Loucy (cell line): ENCODE data around the gene IMPG2.

Experiments used
- H2AFZ ChIP-seq: fragments of 200-600 bp; sonication (generic); 2 replicates; pipeline ENCODE4 v1.6.0; 2016; ENCODE audit warnings: antibody characterized with exemption, mild to moderate bottlenecking, low read length, moderate library complexity
- H3F3A ChIP-seq: fragments of 200-600 bp; 2 replicates; pipeline ENCODE4 v1.6.0; 2016; ENCODE audit warnings: antibody characterized with exemption, low read depth, mild to moderate bottlenecking
- H3K27me3 ChIP-seq: fragments of 200-600 bp; sonication (generic); 2 replicates; pipeline ENCODE4 v1.6.1; 2014; ENCODE audit warnings: low read length, mild to moderate bottlenecking; ENCODE audit not compliant: insufficient read depth, poor library complexity, severe bottlenecking
- H3K36me3 ChIP-seq: fragments of 200-600 bp; sonication (generic); 2 replicates; pipeline ENCODE4 v1.6.1; 2016; ENCODE audit warnings: low read length; ENCODE audit not compliant: insufficient read depth
- H3K4me1 ChIP-seq: fragments of 200-600 bp; sonication (generic); 2 replicates; pipeline ENCODE4 v1.5.1; 2014; ENCODE audit warnings: low read length, mild to moderate bottlenecking; ENCODE audit not compliant: insufficient read depth, poor library complexity, severe bottlenecking
- H3K4me2 ChIP-seq: fragments of 200-600 bp; sonication (generic); 2 replicates; pipeline ENCODE4 v1.6.0; 2014; ENCODE audit warnings: antibody characterized with exemption, low read length, low read depth, mild to moderate bottlenecking; ENCODE audit not compliant: poor library complexity, severe bottlenecking
- H3K4me3 ChIP-seq: fragments of 200-600 bp; sonication (generic); 2 replicates; pipeline ENCODE4 v1.5.1; 2014; ENCODE audit warnings: low read length, mild to moderate bottlenecking, mixed read lengths; ENCODE audit not compliant: poor library complexity, severe bottlenecking
- H3K79me2 ChIP-seq: fragments of 200-600 bp; sonication (generic); 2 replicates; pipeline ENCODE4 v1.6.1; 2014; ENCODE audit warnings: low read length; ENCODE audit not compliant: insufficient read depth
- H3K9ac ChIP-seq: fragments of 200-600 bp; sonication (generic); 2 replicates; pipeline ENCODE4 v1.6.0; 2014; ENCODE audit warnings: mild to moderate bottlenecking, low read depth, low read length, moderate library complexity; ENCODE audit not compliant: poor library complexity, severe bottlenecking
- H3K9me2 ChIP-seq: fragments of 200-600 bp; sonication (generic); replicated peaks from 2 replicates; pipeline ENCODE4 v1.6.1; 2016; ENCODE audit warnings: low read depth, low read length, mixed read lengths
- H3K9me3 ChIP-seq: fragments of 200-600 bp; sonication (generic); 2 replicates; pipeline ENCODE4 v1.6.1; 2014; ENCODE audit warnings: mild to moderate bottlenecking, antibody characterized with exemption, low read length, low read depth; ENCODE audit not compliant: insufficient read depth
- H4K20me1 ChIP-seq: fragments of 200-600 bp; sonication (generic); 2 replicates; pipeline ENCODE4 v1.6.0; 2014; ENCODE audit warnings: antibody characterized with exemption, low read length, mild to moderate bottlenecking; ENCODE audit not compliant: insufficient read depth, poor library complexity, severe bottlenecking
- EZH2phosphoT487 ChIP-seq: fragments of 200-600 bp; IDR thresholded peaks from 2 replicates; pipeline ENCODE4 v1.6.1; 2018; ENCODE audit warnings: antibody characterized with exemption, mild to moderate bottlenecking, moderate library complexity, borderline replicate concordance
- TF ChIP-seq, protein P1 (sequence below): fragments of 200-600 bp; sonication (generic); conservative IDR thresholded peaks from 2 replicates; pipeline ENCODE4 v1.5.1; 2014; ENCODE audit warnings: mild to moderate bottlenecking, antibody characterized with exemption, low read length

The IMPG2 gene

DNA sequence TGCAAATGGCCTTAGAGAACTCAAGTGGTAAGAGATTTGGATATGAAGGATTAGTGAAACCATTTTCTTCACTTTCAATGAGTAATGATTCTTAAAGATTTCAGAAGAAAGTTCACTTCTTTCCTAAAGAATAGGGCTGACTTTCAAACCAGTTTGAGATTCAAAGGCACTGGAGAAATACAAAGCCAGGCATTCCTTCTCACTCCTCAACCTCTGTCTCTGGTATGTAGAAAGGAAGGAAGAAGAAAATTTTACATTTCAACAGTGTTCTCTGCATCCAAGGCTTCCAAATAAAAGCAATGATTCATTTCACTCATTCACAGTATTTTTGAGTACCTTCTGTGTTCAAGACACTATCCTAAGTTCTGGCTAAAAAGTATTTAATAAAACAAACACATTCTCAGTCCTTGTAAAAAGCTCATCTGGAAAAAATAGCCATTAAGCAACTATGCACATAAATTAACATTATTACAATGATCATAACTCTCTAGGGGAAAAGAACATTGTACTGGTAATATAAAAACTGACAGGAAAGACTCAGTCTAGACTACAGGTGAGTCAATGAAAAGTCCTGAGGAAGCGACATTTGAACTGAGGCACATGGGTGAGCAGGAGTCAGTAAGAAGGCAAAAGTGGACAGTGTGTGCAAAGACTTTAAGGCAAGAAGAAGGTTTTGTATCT is 79.5 kb downstream of the IMPG2 start:
- no peak overlapping the region for H2AFZ ChIP-seq
- no peaks in the 10 kb centered on the region for H3K79me2 ChIP-seq
- H3K9ac ChIP-seq, result no peak overlapping the region
- H3K9me3 ChIP-seq, result no peaks in the 10 kb centered on the region
- H3K9me2 ChIP-seq, result no peaks in the 10 kb centered on the region
- H3K27me3 ChIP-seq, result no peaks in the 10 kb centered on the region
- no peaks in the 10 kb centered on the region for H3K4me1 ChIP-seq
- H3K4me2 ChIP-seq, result no peak overlapping the region
- H4K20me1 ChIP-seq, result no peaks in the 10 kb centered on the region
- H3K36me3 ChIP-seq, result no peaks in the 10 kb centered on the region
- no peaks in the 10 kb centered on the region for H3F3A ChIP-seq
- H3K4me3 ChIP-seq, result no peak overlapping the region
- TF ChIP-seq EZH2phosphoT487, result no peak
- TF ChIP-seq, protein P1, sequence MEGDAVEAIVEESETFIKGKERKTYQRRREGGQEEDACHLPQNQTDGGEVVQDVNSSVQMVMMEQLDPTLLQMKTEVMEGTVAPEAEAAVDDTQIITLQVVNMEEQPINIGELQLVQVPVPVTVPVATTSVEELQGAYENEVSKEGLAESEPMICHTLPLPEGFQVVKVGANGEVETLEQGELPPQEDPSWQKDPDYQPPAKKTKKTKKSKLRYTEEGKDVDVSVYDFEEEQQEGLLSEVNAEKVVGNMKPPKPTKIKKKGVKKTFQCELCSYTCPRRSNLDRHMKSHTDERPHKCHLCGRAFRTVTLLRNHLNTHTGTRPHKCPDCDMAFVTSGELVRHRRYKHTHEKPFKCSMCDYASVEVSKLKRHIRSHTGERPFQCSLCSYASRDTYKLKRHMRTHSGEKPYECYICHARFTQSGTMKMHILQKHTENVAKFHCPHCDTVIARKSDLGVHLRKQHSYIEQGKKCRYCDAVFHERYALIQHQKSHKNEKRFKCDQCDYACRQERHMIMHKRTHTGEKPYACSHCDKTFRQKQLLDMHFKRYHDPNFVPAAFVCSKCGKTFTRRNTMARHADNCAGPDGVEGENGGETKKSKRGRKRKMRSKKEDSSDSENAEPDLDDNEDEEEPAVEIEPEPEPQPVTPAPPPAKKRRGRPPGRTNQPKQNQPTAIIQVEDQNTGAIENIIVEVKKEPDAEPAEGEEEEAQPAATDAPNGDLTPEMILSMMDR, result no peak

DNA sequence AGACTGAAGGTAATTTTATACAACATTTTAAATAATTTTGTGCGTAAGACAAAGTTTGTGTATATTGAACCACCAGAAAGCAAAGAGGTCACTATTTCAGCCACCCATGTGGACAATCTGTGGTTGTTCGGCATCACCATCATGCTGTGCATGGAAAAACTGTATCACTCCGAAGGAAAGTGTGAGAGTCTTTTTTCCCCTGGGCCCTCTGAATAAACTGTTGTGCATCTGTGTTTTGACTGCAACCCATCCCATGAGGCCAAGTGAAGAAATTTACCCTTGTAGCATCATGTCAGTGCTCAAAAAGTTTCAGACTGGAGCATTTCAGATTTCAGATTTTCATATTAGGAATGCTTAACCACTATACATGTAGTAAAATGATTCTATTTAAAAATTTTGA is 85.3 kb downstream of the IMPG2 start:
- TF ChIP-seq EZH2phosphoT487, result no peak
- TF ChIP-seq, protein P1, result no peak
- H3K9me3 ChIP-seq, result no peaks in the 10 kb centered on the region
- no peaks in the 10 kb centered on the region for H4K20me1 ChIP-seq
- no peak overlapping the region for H3K9ac ChIP-seq
- H3K27me3 ChIP-seq, result no peaks in the 10 kb centered on the region
- H3K79me2 ChIP-seq, result no peaks in the 10 kb centered on the region
- H3K4me2 ChIP-seq, result no peak overlapping the region
- H2AFZ ChIP-seq, result no peak overlapping the region
- no peaks in the 10 kb centered on the region for H3F3A ChIP-seq
- no peaks in the 10 kb centered on the region for H3K9me2 ChIP-seq
- H3K36me3 ChIP-seq, result no peaks in the 10 kb centered on the region
- no peak overlapping the region for H3K4me3 ChIP-seq
- H3K4me1 ChIP-seq, result no peaks in the 10 kb centered on the region

DNA sequence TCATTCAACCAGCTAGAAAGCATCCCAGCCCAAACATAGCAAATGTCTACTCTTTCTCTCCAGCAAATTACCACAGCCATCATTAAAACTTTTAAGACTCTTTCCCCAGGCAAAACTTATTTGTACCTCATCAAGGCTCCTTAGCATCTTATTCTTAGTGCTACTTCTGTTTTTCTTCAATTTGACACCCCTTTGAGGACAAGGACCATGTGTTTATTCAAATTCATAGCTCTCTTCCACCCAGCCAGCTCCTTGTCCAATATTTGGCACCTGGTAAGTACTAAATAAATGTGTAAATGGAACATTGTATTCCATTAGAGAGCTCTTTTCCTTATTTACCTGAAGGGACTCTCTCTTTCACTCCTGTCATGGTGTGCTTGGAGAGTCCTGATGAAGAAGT is 89.8 kb downstream of the IMPG2 start:
- Histone ChIP-seq H3K9ac (no peak overlapping the region), H3K4me1 (peaks cover 17% of the 10 kb centered on the region), H3F3A (no peaks in the 10 kb centered on the region), H3K4me2 (no peak overlapping the region), H3K79me2 (no peaks in the 10 kb centered on the region), H3K36me3 (no peaks in the 10 kb centered on the region), H2AFZ (no peak overlapping the region), H3K4me3 (no peak overlapping the region), H3K9me3 (no peaks in the 10 kb centered on the region), H3K27me3 (no peaks in the 10 kb centered on the region), H4K20me1 (no peaks in the 10 kb centered on the region), H3K9me2 (no peaks in the 10 kb centered on the region)
- TF ChIP-seq, protein P1, result no peak
- no peak for TF ChIP-seq EZH2phosphoT487
